IMR-90 (cell line): ENCODE measurements around the gene ZBP1. TPM values are rescaled to one million over a fixed set of nuclear protein-coding genes. Genes with fewer than 3 reads are reported as not detected.

ENCODE experiments used
- ATAC-seq: fragments of 200-7000 bp; cut with Tn5 transposase; 2 replicates; pipeline ENCODE4 v1.9.1; 2020; ENCODE audit warnings: low read depth, mild to moderate bottlenecking, moderate library complexity
- BruUV-seq: library from RNA; stranded (reverse); fragments of 400-500 nt; replicated peaks from 2 replicates; lab custom pipeline; 2021; lab: Mats Ljungman, UMichigan
- CTCF ChIA-PET: fragments of 300-600 bp; formaldehyde crosslinking; extraction: SDS; loops from one replicate; lab custom pipeline; 2021; ENCODE audit warnings: antibody characterized with exemption; lab: Yijun Ruan, JAX
- POLR2A ChIA-PET: fragments of 300-600 bp; sonication (Branson Sonifier 250); formaldehyde crosslinking; loops from one replicate; lab custom pipeline; 2022; ENCODE audit warnings: antibody characterized with exemption; ENCODE audit not compliant: unreplicated experiment; lab: Charles Lee
- DNase-seq: peaks from one replicate; pipeline ENCODE4 v3.0.0; 2013
- H2AFZ ChIP-seq: replicated peaks from 2 replicates; pipeline ENCODE3; 2013; ENCODE audit warnings: low read length, mild to moderate bottlenecking; ENCODE audit not compliant: poor library complexity
- H2AK5ac ChIP-seq: 2 replicates; pipeline ENCODE4 v1.6.1; 2013; ENCODE audit warnings: low read depth, low read length, inconsistent platforms
- H2AK9ac ChIP-seq: replicated peaks from 2 replicates; pipeline ENCODE3; 2013; ENCODE audit warnings: mild to moderate bottlenecking, low read depth, low read length, moderate library complexity; ENCODE audit not compliant: poor library complexity
- H2BK120ac ChIP-seq: 2 replicates; pipeline ENCODE4 v1.6.1; 2013; ENCODE audit warnings: low read depth, low read length, inconsistent platforms
- H2BK15ac ChIP-seq: 3 replicates; pipeline ENCODE4 v1.6.1; 2013; ENCODE audit warnings: low read depth, low read length, inconsistent platforms
- H2BK20ac ChIP-seq: 2 replicates; pipeline ENCODE4 v1.6.1; 2013; ENCODE audit warnings: low read depth, mild to moderate bottlenecking, inconsistent platforms, low read length, moderate library complexity
- H2BK5ac ChIP-seq: 2 replicates; pipeline ENCODE4 v1.6.1; 2013; ENCODE audit warnings: mild to moderate bottlenecking, low read depth, low read length, inconsistent platforms; ENCODE audit not compliant: poor library complexity, severe bottlenecking
- H3K14ac ChIP-seq: replicated peaks from 2 replicates; pipeline ENCODE4 v1.6.1; 2013; ENCODE audit warnings: low read depth, low read length, inconsistent platforms
- H3K18ac ChIP-seq: 2 replicates; pipeline ENCODE4 v1.6.1; 2013; ENCODE audit warnings: low read depth, low read length, control low read depth
- H3K23ac ChIP-seq: 2 replicates; pipeline ENCODE4 v1.6.1; 2013; ENCODE audit warnings: low read depth, low read length, inconsistent platforms
- H3K27ac ChIP-seq: 2 replicates; pipeline ENCODE4 v1.5.1; 2013; ENCODE audit warnings: mild to moderate bottlenecking, control low read depth, low read length; ENCODE audit not compliant: insufficient read depth
- H3K27me3 ChIP-seq: 2 replicates; pipeline ENCODE4 v1.6.1; 2013; ENCODE audit warnings: low read length; ENCODE audit not compliant: control insufficient read depth, insufficient read depth
- H3K36me3 ChIP-seq: 2 replicates; pipeline ENCODE4 v1.6.1; 2013; ENCODE audit warnings: low read length, mixed read lengths; ENCODE audit not compliant: control insufficient read depth, insufficient read depth
- H3K4ac ChIP-seq: 2 replicates; pipeline ENCODE4 v1.6.1; 2013; ENCODE audit warnings: low read depth, low read length, inconsistent platforms
- H3K4me1 ChIP-seq: 2 replicates; pipeline ENCODE4 v1.6.1; 2013; ENCODE audit warnings: low read length, mixed read lengths; ENCODE audit not compliant: control insufficient read depth, insufficient read depth
- H3K4me2 ChIP-seq: 2 replicates; pipeline ENCODE4 v1.6.1; 2013; ENCODE audit warnings: low read depth, mild to moderate bottlenecking, control low read depth, low read length, moderate library complexity
- H3K4me3 ChIP-seq: 2 replicates; pipeline ENCODE4 v1.5.1; 2013; ENCODE audit warnings: low read depth, mild to moderate bottlenecking, control low read depth, low read length, moderate library complexity; ENCODE audit not compliant: insufficient read depth
- H3K56ac ChIP-seq: 2 replicates; pipeline ENCODE4 v1.6.1; 2013; ENCODE audit warnings: low read length, inconsistent platforms; ENCODE audit not compliant: insufficient read depth; ENCODE audit errors: extremely low read depth
- H3K79me1 ChIP-seq, 2 experiments: 2 replicates each; pipeline ENCODE4 v1.6.1; 2013; ENCODE audit warnings: low read length in 2 of 2, inconsistent platforms in 1 of 2, low read depth in 1 of 2
- H3K9ac ChIP-seq: 2 replicates; pipeline ENCODE4 v1.6.1; 2013; ENCODE audit warnings: low read depth, low read length, control low read depth
- H3K9me1 ChIP-seq: 2 replicates; pipeline ENCODE4 v1.6.1; 2013; ENCODE audit warnings: low read length, inconsistent platforms; ENCODE audit not compliant: insufficient read depth
- H3K9me3 ChIP-seq: 2 replicates; pipeline ENCODE4 v1.6.1; 2013; ENCODE audit warnings: low read length; ENCODE audit not compliant: control insufficient read depth, insufficient read depth
- H4K20me1 ChIP-seq: 2 replicates; pipeline ENCODE4 v1.6.1; 2013; ENCODE audit warnings: low read length, inconsistent platforms; ENCODE audit not compliant: insufficient read depth
- H4K5ac ChIP-seq: 2 replicates; pipeline ENCODE4 v1.6.1; 2013; ENCODE audit warnings: mild to moderate bottlenecking, low read depth, low read length, control low read depth
- H4K8ac ChIP-seq, 2 experiments: 2 replicates each; pipeline ENCODE4 v1.6.1; 2013; ENCODE audit warnings: low read depth in 2 of 2, low read length in 2 of 2, control low read depth in 1 of 2, inconsistent platforms in 1 of 2
- H4K91ac ChIP-seq: 2 replicates; pipeline ENCODE4 v1.6.1; 2013; ENCODE audit warnings: low read depth, low read length, inconsistent platforms; ENCODE audit not compliant: insufficient read depth
- CHD1 ChIP-seq: IDR thresholded peaks from 2 replicates; pipeline ENCODE4 v1.6.1; 2012; ENCODE audit warnings: low read depth, low read length, improper control_type of control experiment
- FOS ChIP-seq: fragments of 150-350 bp; IDR thresholded peaks from 2 replicates; pipeline ENCODE4 v1.6.1; 2016; ENCODE audit warnings: low read depth, low read length
- MAZ ChIP-seq: IDR thresholded peaks from 2 replicates; pipeline ENCODE4 v1.6.1; 2012; ENCODE audit warnings: low read depth, mild to moderate bottlenecking, low read length, improper control_type of control experiment, moderate library complexity, borderline replicate concordance
- NFE2L2 ChIP-seq: fragments of 150-350 bp; IDR thresholded peaks from 2 replicates; pipeline ENCODE4 v1.6.1; 2016; ENCODE audit warnings: low read depth, mild to moderate bottlenecking, low read length
- SMC3 ChIP-seq: fragments of 150-350 bp; IDR thresholded peaks from 2 replicates; pipeline ENCODE4 v1.6.1; 2016; ENCODE audit warnings: low read depth, mild to moderate bottlenecking, antibody characterized with exemption, low read length, moderate library complexity
- WGBS, 2 experiments: methylation state at CpG; one replicate each; pipeline versions ENCODE4 v1.1.5 to v1.1.7; 2013; ENCODE audit warnings: missing lambda C conversion rate in 2 of 2; ENCODE audit not compliant: insufficient read length in 1 of 2; ENCODE audit errors: extremely low coverage in 2 of 2; 5-methylcytosine and 5-hydroxymethylcytosine counted together
- dilution Hi-C: fragments of 300-500 bp; cut with HindIII; formaldehyde crosslinking; loops from one replicate; pipeline ENCODE4 v1.14.3; 2018; ENCODE audit warnings: low sequenced_read_pairs; ENCODE audit not compliant: unreplicated experiment
- in situ Hi-C: fragments of 300-500 bp; cut with MboI; formaldehyde crosslinking; loops from 3 replicates; pipeline ENCODE4 v1.14.3; 2019; ENCODE audit warnings: low sequenced_read_pairs, inconsistent platforms, mixed read lengths
- intact Hi-C: fragments of 100-400 bp; cut with micrococcal nuclease; formaldehyde crosslinking; loops from 2 replicates; pipeline ENCODE4 v1.10.0; 2022
- polyA plus RNA-seq, 3 experiments: library from polyadenylated mRNA; depleted of rRNA; stranded (reverse); fragments of >200 nt; gene quantifications; 2 replicates each; pipeline ENCODE4 v1.2.3, GENCODE V29; 2012; ENCODE audit warnings: low replicate concordance in 1 of 3
- total RNA-seq: library from RNA; depleted of rRNA; stranded (reverse); fragments of >200 nt; gene quantifications from 2 replicates; pipeline ENCODE4 v1.2.3, GENCODE V29; 2012

Gene ZBP1
- total and polyA plus RNA-seq, 2 of the 4 experiments (the other 2 are of a cell fraction): not detected

DNA sequence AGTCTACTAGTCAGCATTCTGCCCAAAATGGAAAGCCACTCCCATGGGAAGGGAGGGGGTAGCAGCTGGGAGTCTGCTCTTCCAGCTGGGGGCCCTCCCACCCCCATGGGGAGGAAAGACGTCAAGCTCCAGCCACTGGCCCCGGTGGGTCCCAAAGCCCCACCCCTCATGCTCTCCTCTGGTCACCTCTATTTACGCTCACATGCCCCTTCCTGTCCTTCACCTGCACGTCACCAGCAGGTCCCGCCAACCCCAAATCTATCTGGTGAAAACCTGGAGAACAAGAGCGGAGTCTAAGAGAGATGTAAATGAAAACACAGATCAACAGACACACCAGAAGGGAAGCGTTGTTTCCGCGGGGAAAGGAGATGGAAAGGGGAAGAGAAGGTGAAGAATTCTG, 30.0 kb upstream of the ZBP1 start:
- in situ Hi-C loops (loop anchor here (10.0 kb wide), 1 partner anchor 435 kb away; no protein-coding TSS in a partner anchor), intact Hi-C loops (loop anchor here (10.0 kb wide), 1 partner anchor 195 kb away; no protein-coding TSS in a partner anchor), dilution Hi-C loops (no loop called here)
- H2AFZ ChIP-seq: no peak overlapping the region
- H2BK120ac ChIP-seq: no peak overlapping the region
- H4K91ac ChIP-seq: no peak overlapping the region
- H3K23ac ChIP-seq: no peak overlapping the region
- H3K27me3 ChIP-seq: no peaks in the 10 kb centered on the region; the same call in 1 of the 2 replicates
- H2BK20ac ChIP-seq: no peak overlapping the region
- no peak for TF ChIP-seq SMC3
- TF ChIP-seq NFE2L2: no peak
- no peak for TF ChIP-seq MAZ
- no peak for TF ChIP-seq FOS
- no peak for TF ChIP-seq CHD1
- peaks cover 3% of the 10 kb centered on the region; the same call in 1 of the 2 replicates for H4K20me1 ChIP-seq
- no peak overlapping the region for H2AK5ac ChIP-seq
- no peak overlapping the region for H2BK5ac ChIP-seq
- DNase-seq: no peak
- no peak overlapping the region for H3K4me3 ChIP-seq
- WGBS, 2 experiments: no CpG with 5 or more reads among the region's 9 CpGs
- H3K79me1 ChIP-seq: no peaks in the 10 kb centered on the region
- no peak overlapping the region for H2AK9ac ChIP-seq
- H3K9me1 ChIP-seq: no peaks in the 10 kb centered on the region
- H3K9ac ChIP-seq: no peak overlapping the region
- H3K4me1 ChIP-seq: no peaks in the 10 kb centered on the region
- no peak overlapping the region for H3K14ac ChIP-seq
- CTCF ChIA-PET: no interaction called here
- H3K9me3 ChIP-seq: no peaks in the 10 kb centered on the region; the same call in 1 of the 2 replicates
- no peak for ATAC-seq
- H3K56ac ChIP-seq: no peak overlapping the region
- H3K18ac ChIP-seq: no peak overlapping the region
- POLR2A ChIA-PET: no interaction called here
- no peak overlapping the region for H2BK15ac ChIP-seq
- H3K27ac ChIP-seq: no peak overlapping the region
- H3K4me2 ChIP-seq: no peak overlapping the region
- BruUV-seq: no TSS peak
- no peak overlapping the region for H4K8ac ChIP-seq
- H3K36me3 ChIP-seq: peaks cover 17% of the 10 kb centered on the region; the same call in 1 of the 2 replicates
- H3K4ac ChIP-seq: no peak overlapping the region
- H4K5ac ChIP-seq: no peak overlapping the region
